GM20000 (cell line): Measurements from ENCODE around the gene RETN.

Experiments
- DNase-seq: peaks from one replicate; pipeline ENCODE4 v3.0.0; 2012; ENCODE audit warnings: low spot score
- TF ChIP-seq, protein P1 (sequence below): IDR thresholded peaks from 2 replicates; pipeline ENCODE4 v1.5.1; 2012; ENCODE audit warnings: mild to moderate bottlenecking, control low read depth; ENCODE audit errors: extremely low read depth, missing control alignments

Gene RETN

DNA sequence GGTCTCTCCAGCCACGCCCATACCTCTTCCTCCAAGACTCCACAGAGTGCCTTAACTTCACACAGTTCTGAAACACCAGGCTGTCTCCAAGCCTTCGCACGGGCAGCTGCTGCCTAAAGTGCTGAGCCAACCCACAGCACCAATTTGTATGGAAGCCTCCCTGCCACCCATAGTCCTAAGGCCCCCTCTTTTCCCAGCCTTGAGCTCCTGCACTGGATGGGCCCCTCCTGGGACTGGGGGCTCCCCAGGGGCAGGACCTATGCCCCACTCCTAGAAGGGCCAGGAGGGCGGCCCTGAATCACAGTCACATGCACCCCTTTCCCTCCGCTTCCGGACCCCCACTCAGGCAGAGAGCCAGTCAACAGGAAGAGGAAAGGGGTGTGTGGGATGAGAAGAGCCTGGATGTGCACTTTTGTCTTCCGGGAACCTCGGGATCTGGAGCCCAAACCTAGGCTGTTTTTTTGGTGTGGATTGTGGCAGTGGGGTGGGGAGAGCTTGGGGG is 38.2 kb downstream of the RETN start:
- TF ChIP-seq, protein P1, sequence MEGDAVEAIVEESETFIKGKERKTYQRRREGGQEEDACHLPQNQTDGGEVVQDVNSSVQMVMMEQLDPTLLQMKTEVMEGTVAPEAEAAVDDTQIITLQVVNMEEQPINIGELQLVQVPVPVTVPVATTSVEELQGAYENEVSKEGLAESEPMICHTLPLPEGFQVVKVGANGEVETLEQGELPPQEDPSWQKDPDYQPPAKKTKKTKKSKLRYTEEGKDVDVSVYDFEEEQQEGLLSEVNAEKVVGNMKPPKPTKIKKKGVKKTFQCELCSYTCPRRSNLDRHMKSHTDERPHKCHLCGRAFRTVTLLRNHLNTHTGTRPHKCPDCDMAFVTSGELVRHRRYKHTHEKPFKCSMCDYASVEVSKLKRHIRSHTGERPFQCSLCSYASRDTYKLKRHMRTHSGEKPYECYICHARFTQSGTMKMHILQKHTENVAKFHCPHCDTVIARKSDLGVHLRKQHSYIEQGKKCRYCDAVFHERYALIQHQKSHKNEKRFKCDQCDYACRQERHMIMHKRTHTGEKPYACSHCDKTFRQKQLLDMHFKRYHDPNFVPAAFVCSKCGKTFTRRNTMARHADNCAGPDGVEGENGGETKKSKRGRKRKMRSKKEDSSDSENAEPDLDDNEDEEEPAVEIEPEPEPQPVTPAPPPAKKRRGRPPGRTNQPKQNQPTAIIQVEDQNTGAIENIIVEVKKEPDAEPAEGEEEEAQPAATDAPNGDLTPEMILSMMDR: no peak
- DNase-seq: no peak

DNA sequence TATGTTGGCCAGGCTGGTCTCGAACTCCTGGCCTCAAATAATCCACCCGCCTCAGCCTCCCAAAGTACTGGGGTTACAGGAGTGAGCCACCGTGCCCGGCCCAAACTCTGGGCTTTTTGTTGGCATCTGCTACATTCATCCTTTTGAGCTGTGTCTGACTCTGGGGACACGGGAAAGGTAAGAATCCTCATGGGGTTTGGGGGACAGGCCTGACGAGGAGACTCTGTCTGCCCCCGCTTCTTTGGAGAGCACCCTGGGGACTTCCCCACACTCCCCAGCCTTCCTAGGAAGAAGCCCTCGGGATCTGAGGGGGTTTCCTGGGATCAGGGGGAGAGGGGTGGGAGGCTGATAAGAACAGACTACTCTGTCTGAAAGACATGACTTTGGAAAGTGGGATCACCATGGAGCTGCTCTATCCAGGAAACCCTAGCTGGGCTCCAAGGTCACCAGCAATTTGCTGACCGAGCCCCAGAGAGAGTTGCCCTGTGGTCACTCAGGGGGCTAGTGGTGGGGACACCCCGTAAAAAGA is 41.1 kb downstream of the RETN start:
- no peak for DNase-seq
- TF ChIP-seq, protein P1: no peak

DNA sequence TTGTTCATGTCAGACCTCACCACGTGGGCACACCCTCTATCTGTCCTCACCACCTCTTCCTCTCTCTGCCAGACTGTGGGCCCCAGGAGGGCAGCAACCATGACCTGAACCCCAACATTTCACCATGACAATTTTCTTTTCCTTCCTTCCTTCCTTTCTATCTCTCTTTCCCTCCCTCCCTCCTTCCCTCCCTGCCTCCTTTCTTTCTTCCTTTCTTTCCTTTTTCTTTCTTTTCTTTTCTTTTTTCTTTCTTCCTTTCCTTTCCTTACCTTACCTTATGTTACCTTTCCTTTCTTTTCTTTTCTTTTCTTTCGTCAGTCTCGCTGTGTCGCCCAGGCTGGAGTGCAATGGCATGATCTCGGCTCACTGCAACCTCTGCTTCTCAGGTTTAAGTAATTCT is 41.8 kb downstream of the RETN start:
- DNase-seq: no peak

DNA sequence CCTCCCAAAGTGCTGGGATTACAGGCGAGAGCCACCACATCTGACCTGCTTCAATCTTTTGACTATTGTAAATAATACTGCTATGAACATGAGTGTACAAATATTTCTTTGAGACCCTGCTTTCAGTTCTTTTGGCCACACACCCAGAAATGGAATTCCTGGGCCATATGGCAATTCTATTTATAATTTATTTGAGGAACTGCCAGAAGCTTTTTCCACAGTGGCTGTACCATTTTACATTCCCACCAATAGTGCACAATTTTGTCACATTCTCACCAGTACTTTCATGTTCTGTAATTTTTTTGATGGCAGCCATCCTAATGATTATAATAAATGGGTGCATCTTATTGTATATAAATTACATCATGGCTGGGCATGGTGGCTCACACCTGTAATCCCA is 46.8 kb downstream of the RETN start:
- TF ChIP-seq, protein P1: no peak
- no peak for DNase-seq

More for the DNA sequence above, 41.8 kb downstream of the RETN start:
- TF ChIP-seq, protein P1: no peak

DNA sequence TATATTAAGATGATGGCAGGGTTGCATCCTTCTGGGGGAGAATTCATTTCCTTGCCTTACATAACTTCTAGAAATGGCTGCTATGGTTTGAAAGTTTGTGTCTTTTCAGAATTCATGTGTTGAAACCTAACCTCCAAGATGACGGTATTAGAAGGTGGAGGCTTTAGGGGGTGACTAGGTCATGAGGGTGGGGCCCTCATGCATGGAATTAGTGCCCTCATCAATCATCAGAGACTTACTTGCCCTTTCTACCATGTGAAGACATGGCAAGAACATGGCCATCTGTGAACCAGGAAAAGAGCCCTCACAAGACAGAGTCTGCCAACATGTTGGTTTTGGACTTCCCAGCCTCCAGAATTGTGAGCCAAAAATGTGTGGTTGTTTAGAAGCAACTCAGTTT is 47.9 kb downstream of the RETN start:
- TF ChIP-seq, protein P1: no peak
- DNase-seq: no peak

DNA sequence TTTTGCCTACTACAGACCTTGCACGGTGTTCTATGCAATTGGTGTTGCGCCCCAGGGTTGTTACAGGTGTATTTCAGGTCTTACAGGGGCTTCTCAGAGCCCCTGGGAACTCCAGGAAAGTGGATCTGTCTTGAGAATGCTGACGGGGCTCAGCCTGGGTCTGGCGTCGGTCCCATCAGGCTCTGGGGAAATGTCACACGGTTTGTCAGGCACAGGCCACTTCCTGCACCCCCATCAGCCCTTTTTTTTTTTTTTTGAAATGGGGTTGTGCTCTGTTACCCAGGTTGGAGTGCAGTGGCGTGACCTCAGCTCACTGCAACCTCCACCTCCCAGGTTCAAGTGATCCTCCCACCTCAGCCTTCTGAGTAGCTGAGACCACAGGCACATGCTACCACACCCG is 49.8 kb downstream of the RETN start:
- no peak for DNase-seq
- TF ChIP-seq, protein P1: no peak
